T-helper 1 cell (primary cell): ENCODE measurements around the gene AOC3.
"Not testable (repeated sequence)": the region's sequence is repeated elsewhere in the genome, so short reads cannot be mapped to it uniquely, and the experiment has no call there.

ENCODE experiments used
- DNase-seq, 5 donors: peaks; one replicate each; pipeline ENCODE4 v3.0.0-alpha.2; 2012 to 2020

Gene AOC3

GRCh38 chr17:42867694-42868261 is 16.8 kb downstream of the AOC3 start:
- not testable (repeated sequence) for DNase-seq

DNA sequence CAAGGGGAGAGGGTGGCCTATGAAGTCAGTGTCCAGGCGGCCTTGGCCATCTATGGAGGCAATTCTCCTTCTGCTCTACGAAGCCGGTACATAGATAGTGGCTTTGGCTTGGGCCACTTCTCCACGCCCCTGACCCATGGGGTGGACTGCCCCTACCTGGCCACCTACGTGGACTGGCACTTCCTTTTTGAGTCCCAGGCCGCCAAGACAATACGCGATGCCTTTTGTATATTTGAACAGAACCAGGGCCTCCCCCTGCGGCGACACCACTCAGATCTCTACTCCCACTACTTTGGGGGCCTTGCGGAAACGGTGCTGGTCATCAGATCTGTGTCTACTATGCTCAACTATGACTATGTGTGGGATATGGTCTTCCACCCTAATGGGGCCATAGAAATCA is 17.3 kb downstream of the AOC3 start:
- DNase-seq, result no peak

GRCh38 chr17:42871647-42872046 is 20.6 kb downstream of the AOC3 start:
- DNase-seq, result no peak

DNA sequence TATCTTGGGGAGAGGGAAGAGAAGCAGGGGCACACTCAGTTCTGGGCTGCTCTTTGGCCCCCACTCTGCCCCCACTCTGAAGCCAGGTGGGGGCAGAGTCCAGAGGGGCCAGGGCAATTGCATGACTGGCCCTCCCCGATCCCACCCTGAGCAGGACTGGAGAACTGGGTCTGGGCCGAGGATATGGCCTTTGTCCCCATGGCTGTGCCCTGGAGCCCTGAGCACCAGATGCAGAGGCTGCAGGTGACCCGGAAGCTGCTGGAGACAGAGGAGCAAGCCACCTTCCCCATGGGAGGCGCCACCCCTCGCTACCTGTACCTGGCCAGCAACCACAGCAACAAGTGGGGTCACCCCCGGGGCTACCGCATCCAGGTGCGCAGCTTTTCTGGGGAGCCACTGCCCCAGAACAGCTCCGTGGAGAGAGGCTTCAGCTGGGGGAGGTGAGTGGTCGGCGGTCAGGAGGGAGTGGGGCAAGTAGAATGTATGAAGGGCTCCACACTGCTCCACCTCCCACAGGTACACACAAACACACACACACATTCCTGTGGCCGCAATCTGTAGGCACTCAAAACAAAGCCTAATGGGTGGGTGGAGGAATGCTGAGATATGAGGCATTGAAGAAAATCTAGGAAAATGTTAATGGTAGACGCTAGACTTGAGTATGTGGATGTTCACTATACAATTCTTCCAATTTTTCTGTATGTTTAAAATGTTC is 21.4 kb downstream of the AOC3 start:
- no peak for DNase-seq

DNA sequence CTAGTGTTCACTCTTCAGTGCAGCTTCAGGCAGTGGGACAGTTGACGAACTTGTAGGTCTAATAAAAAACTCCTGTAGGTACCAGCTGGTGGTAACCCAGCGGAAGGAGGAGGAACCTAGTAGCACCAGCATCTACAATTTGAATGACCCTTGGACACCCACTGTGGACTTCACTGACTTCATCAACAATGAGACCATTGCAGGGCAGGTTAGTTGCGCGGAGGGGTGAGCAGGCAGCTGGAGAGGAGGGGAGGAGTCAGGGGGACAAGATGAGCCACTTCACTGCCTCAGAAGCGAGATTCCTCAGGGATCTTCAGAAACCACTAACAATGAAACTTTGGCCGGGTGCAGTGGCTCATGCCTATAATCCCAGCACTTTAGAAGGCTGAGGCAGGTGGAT is 22.3 kb downstream of the AOC3 start:
- no peak for DNase-seq

GRCh38 chr17:42873932-42874695 is 23.1 kb downstream of the AOC3 start:
- not testable (repeated sequence) for DNase-seq

DNA sequence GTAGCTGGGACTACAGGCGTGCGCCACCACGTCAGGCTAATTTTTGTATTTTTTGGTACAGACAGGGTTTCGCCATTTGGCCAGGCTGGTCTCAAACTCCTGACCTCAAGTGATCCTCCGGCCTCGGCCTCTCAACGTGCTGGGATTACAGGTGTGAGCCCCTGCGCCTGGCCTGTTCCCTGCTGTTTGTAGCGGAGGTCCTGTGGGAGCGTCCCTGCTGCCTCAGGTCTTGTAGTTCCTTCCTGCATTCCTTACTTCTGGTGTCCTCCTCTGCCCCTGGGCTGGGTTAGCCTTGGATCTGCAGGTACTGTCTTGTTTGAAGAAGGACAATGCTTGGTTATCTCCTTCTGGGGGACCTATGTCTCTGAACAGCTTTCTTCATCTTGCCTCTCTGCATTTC is 26.0 kb downstream of the AOC3 start:
- no peak for DNase-seq

DNA sequence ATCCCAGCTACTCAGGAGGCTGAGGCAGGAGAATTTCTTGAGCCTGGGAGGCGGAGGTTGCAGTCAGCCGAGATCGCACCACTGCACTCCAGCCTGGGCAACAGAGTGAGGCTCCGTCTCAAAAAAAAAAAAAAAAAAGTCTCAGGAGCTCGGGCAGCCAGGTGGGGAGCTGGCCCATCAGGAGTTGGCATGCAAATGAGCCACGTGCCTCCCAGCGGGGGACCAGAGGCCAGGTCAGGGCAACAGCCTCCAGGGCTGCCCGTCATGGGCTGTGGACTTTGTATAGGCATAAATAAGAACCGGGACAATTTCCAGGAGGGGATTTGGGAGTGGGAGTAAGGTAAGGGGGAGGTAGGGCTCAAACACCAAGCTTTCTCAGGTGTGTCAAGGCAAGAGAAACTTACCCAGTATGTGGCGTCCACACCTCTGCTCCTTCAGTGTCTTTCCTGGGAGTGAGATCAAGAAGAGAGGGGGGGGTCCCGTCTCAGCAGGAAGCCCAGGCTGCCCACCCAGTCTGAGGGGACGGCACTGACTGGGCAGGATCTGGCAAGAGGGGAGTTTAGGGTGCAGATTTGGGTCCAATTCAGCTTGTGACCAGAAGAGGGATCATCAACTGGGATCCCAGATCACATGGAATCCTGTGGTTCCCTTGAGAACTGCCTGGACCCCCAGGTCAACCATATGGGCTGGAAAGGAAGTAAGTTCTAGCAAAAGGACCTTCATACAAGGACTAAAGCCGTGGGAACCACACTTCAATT is 27.3 kb downstream of the AOC3 start:
- DNase-seq, result no peak

DNA sequence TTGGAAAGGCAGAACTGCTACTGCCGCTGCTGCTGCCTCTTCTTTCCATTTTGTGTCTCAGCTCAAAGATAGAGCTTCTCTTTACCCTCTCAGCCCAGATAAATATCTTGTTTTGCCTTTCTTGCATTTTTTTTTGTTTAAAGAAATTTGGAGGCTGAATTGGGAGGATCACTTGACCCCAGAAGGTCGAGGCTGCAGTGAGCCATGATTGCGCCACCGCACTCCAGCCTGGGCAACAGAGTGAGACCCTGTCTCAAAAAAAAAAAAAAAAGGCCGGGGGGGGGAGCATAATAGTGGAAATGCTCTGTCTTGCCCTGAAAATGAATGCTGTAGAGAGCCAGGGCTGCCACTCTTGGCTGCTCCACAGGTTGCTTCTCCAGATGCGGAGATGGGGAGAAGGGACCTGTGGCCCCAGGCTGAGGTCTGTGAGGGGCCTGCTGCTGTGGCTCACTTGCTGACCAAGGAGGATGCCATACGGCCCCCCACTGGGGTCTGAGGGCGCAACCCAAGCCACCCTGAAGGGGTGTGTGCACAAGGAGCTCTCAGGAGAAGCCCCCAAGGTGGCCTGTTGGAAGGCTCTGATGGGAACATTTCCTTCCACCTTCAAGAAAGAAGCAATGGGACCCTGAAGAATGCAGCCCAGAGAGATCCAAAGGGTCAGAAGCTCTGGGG is 28.1 kb downstream of the AOC3 start:
- no peak for DNase-seq

GRCh38 chr17:42879596-42879985 is 28.6 kb downstream of the AOC3 start:
- no peak for DNase-seq

DNA sequence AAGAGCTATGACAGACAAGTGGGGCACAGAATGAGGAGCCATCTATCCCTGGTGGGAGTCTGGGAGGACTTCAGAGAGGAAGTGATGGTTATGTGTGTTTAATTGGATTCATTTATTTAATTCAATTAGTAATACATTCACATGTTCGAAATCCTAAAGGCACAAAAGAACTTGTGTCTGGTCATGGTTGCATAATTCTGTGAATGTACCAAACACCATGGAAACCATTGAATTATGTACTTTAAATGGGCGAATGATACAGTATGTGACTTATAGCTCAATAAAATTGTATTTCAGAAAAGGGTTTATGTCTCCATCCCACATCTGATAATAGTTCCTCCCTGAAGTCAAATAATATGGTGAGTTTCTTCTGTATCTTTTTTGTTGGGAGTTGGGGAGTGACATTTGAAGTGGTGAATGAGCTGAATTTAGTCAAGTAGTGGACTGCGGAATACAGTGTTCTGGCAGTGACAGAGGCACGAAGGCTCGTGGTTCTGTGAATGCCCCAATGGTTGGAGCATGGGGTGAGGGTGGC is 29.8 kb downstream of the AOC3 start:
- DNase-seq, result no peak

- not testable (repeated sequence) for DNase-seq
These were observed 30.7 kb downstream of the AOC3 start for GRCh38 chr17:42881706-42882105.

DNA sequence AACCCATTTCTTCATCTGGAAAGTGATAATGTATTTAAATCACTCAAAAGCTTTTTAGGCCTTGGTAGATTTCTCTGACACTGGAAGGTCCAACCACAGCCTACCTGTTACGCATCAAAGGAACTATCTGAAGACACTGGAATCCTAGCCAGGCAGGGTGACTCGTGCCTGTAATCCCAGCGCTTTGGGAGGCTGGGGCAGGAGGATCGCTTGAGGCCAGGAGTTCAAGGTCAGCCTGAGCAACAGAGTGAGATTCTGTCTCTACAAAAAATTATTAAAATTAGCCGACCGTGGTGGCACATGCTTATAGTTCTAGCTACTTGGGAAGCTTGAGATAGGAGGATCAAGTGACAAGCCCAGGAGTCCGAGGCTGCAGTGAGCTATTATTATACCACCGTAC is 31.2 kb downstream of the AOC3 start:
- DNase-seq, result no peak

DNA sequence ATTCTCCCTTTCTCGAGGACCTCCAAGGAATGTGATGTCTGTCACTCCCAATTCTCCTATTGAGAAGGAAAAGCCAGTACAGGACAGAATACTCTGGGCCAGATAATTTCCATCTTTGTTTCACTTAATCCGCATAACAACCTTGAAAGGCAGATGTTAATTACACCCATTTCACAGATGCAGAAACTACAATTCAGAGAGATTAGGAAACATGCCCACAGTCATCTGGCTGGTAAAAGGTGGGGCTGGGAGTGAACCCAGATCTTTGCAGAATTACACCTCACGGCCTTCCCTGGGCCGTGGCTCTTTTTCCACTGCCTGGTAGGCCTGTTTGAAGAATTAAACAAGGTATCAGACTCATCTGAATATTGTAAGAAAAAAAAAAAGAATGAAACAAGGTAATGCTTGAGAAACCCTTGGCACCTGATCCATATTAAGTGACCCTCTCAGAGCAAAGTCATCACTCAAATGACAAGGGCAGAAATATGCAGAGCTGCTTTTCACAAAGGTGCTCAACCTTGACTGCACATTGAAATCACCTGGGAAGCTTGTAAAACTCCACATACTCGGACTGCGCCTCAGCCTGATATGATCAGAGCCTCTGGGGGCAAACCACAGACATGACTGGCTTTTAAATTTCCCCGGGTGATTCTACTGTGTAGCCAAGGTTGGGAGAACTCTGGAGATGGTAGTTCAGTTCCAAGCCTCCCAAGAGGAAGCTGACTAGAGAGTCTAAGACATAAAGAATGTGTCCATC is 33.0 kb downstream of the AOC3 start:
- no peak for DNase-seq

- DNase-seq, result not testable (repeated sequence)
These were observed 34.8 kb downstream of the AOC3 start for GRCh38 chr17:42885806-42886205.

DNA sequence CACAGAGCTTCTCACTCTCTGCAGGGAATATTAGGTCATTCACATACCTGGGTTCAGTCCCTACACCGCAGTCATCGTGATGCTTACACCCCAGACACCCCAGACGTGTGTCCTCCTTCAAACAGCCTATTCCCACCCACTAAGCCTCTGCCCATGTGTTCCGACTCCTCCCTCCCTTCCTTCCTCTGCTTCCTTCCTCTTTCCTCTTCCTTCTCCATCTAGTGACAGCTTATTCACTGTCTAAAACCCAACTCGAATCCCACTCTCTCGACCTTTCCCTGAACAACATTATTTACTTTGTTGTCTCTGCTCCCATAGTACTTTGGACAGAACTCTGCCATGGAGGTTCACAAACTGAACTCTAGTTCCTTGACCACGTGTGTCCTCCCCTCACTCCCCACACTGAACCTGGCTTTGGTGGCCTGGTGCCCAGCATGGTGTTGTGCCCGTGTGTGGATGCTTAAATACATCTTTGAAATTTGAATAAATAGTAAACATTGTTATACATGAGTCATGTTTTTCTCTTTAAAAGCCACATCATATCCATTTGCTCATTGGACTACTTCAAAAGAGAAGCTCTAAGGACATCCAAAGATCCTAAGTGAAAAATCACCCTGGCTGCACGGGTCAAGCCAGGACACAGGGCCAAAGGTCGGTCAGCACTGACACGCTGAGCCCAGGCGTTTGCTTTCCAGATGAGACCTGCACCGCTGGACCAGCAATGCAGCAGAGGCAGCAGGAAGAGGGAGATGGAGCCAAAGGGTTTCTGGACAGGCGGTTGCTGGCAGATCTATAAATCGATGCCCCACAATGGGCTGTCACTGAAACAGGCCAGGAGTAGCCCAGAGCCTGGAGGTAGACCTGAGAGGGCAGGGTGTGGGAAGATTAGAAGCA is 35.5 kb downstream of the AOC3 start:
- DNase-seq, result no peak

DNA sequence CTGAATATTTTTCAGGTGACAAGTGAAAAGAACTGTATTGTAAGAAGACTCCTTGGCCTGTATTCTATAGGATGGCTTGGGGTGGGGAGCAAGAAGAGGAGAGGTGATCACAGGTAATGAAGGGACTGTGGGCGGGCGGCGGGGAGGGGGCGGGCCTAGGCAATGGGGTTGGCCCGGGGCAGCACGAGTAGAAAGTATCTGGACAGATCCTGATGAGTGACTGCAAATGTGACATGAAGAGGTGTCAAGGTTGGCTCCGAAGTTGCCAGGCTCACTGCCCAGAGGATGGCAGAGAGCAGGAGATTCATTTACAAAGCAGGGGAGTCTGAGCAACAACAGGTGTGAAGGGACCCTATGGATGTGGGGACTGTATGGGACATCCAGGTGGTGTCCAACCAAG is 38.8 kb downstream of the AOC3 start:
- DNase-seq, result no peak

DNA sequence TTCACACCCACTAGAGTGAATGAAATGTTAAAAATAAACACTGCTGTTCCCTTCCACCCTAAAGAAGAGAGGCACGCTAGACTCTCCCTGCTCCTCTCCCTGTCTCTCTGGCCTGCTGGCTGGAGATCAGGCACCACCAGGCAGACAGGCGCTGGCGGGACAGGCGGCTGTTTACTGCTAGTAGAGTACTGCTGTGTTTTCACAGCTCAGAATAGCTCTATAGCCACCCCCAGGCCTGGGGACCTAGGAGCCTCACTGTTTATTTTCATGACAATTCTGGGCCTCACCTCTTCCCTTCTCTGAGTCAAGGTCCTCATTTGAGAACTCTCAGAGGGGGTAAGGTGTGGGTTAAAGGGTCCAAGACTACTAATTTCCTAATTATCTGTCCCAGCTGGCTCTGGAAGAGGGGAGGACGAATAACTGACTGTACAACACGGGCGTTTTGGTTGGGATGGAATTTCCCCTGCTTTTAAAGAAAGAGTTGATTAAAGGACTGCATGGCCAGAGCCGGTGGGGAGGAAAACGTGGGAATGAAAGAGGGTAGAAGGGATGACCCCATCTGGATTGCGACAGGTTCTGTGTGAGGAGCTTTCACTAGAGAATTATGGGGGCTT is 40.6 kb downstream of the AOC3 start:
- DNase-seq, result no peak

DNA sequence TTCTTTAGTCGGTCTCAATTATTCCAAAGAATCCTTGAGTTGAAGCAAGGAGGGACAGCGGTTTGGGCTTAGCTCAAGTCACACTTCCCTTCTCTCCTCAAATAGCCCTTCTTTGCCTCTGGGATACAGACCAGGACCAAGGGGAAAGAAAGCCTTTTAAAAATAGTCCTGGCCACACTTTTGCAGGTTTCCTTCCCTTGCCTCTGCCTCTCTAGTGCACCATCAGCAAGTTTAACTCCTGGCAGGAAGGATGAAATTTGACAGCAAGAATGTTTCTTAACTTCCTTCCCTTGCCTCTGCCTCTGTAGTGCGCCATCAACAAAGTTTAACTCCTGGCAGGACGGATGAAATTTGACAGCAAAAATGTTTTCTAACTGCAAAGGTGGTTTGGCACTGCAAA is 42.4 kb downstream of the AOC3 start:
- no peak for DNase-seq
